Fibroblast of skin of left quadriceps (primary cell): ENCODE data around the gene OLFML1.

Source experiments
- DNase-seq, 2 experiments: peaks; one replicate each; pipeline ENCODE4 v3.0.0-alpha.2; 2013; ENCODE audit warnings: low read depth in 2 of 2

The OLFML1 gene

GRCh38 chr11:7480113-7480512 lies 5.2 kb upstream of the OLFML1 start:
- no peak for DNase-seq

- DNase-seq, result no peak
Observed at GRCh38 chr11:7484131-7484530, 1.2 kb upstream of the OLFML1 start.

GRCh38 chr11:7484645-7485044 lies 661 bp upstream of the OLFML1 start:
- no peak for DNase-seq

GRCh38 chr11:7486098-7486780 lies 933 bp downstream of the OLFML1 start:
- no peak for DNase-seq

GRCh38 chr11:7486781-7487140 lies 1.5 kb downstream of the OLFML1 start:
- DNase-seq, result no peak

- DNase-seq, result no peak
Observed at GRCh38 chr11:7487360-7487759, 2.1 kb downstream of the OLFML1 start.

- no peak for DNase-seq
Observed at GRCh38 chr11:7488681-7489080, 3.4 kb downstream of the OLFML1 start.

GRCh38 chr11:7489376-7489775 lies 4.1 kb downstream of the OLFML1 start:
- no peak for DNase-seq

- peak; percentile 18 to 22 for DNase-seq
Observed at GRCh38 chr11:7490054-7490453, 4.7 kb downstream of the OLFML1 start.

GRCh38 chr11:7490535-7490934 lies 5.2 kb downstream of the OLFML1 start:
- DNase-seq, result no peak

- no peak for DNase-seq
Observed at GRCh38 chr11:7492253-7492652, 6.9 kb downstream of the OLFML1 start.

- DNase-seq, result no peak
Observed at GRCh38 chr11:7493670-7494069, 8.4 kb downstream of the OLFML1 start.

- DNase-seq, result no peak
Observed at GRCh38 chr11:7494086-7494745, 8.9 kb downstream of the OLFML1 start.

GRCh38 chr11:7495882-7496551 lies 10.7 kb downstream of the OLFML1 start:
- DNase-seq, result no peak

- DNase-seq, result no peak
Observed at GRCh38 chr11:7498193-7498592, 12.9 kb downstream of the OLFML1 start.

- no peak for DNase-seq
Observed at GRCh38 chr11:7499081-7499480, 13.8 kb downstream of the OLFML1 start.

GRCh38 chr11:7500251-7500650 lies 14.9 kb downstream of the OLFML1 start:
- no peak for DNase-seq

GRCh38 chr11:7501251-7501650 lies 15.9 kb downstream of the OLFML1 start:
- DNase-seq, result no peak

GRCh38 chr11:7501894-7502293 lies 16.6 kb downstream of the OLFML1 start:
- no peak for DNase-seq

GRCh38 chr11:7506243-7506642 lies 20.9 kb downstream of the OLFML1 start:
- DNase-seq, result no peak

- DNase-seq, result no peak
Observed at GRCh38 chr11:7508087-7508486, 22.8 kb downstream of the OLFML1 start.

- no peak for DNase-seq
Observed at GRCh38 chr11:7509966-7510365, 24.7 kb downstream of the OLFML1 start.

GRCh38 chr11:7511401-7511800 lies 26.1 kb downstream of the OLFML1 start:
- DNase-seq, result no peak
